ENCODE results near the gene AOC1.

Gene AOC1

GRCh38 chr7:150898475-150899011 is 46.2 kb downstream of the AOC1 start (continued):
- peak; percentile 76 for TF ChIP-seq ZIC2 (tag by site-specific recombination; IDR thresholded peaks at IDR 0.05)
- TF ChIP-seq ZNF585B (tag by site-specific recombination; IDR thresholded peaks at IDR 0.05), result no peak
- TF ChIP-seq HOXD13 (CRISPR knock-in tag; IDR thresholded peaks at IDR 0.05; ENCODE audit: borderline replicate concordance), result no peak
- TF ChIP-seq ZNF394 (tag by site-specific recombination; IDR thresholded peaks at IDR 0.05; ENCODE audit: borderline replicate concordance), result 0 out of 2 replicates have a peak, but pooled peaks have one; percentile 21
- TF ChIP-seq ZNF626 (tag by site-specific recombination; IDR thresholded peaks at IDR 0.05), result no peak
- TF ChIP-seq ZNF768 (tag by site-specific recombination; IDR thresholded peaks at IDR 0.05), result no peak
- no peak for TF ChIP-seq ZXDB (tag by site-specific recombination; IDR thresholded peaks at IDR 0.05)
- no peak for TF ChIP-seq ZBTB10 (tag by site-specific recombination; IDR thresholded peaks at IDR 0.05)
- no peak for TF ChIP-seq REPIN1 (tag by site-specific recombination; IDR thresholded peaks at IDR 0.05; ENCODE audit: low read depth)
- TF ChIP-seq ZNF580 (tag by site-specific recombination; IDR thresholded peaks at IDR 0.05), result no peak
- TF ChIP-seq SP7 (tag by site-specific recombination; IDR thresholded peaks at IDR 0.05), result no peak
- peak; percentile 37; the same call in 1 of the 2 replicates for TF ChIP-seq IKZF3 (tag by site-specific recombination; IDR thresholded peaks at IDR 0.05)
- 0 out of 2 replicates have a peak, but pooled peaks have one; percentile 18 for TF ChIP-seq ZFP37 (tag by site-specific recombination; IDR thresholded peaks at IDR 0.05)
- no peak for TF ChIP-seq ZNF664 (tag by site-specific recombination; IDR thresholded peaks at IDR 0.05)
- TF ChIP-seq ZNF707 (tag by site-specific recombination; IDR thresholded peaks at IDR 0.05), result no peak
- TF ChIP-seq ZNF76 (tag by site-specific recombination; IDR thresholded peaks at IDR 0.05; ENCODE audit: borderline replicate concordance, low read depth), result no peak
- TF ChIP-seq ZBTB21 (tag by site-specific recombination; IDR thresholded peaks at IDR 0.05), result no peak
- TF ChIP-seq HOXC10 (CRISPR knock-in tag; IDR thresholded peaks at IDR 0.05), result no peak
- no peak for TF ChIP-seq ZNF514 (tag by site-specific recombination; IDR thresholded peaks at IDR 0.05)
- TF ChIP-seq ZNF544 (tag by site-specific recombination; IDR thresholded peaks at IDR 0.05), result no peak
- peak; percentile 62; the same call in 1 of the 2 replicates for TF ChIP-seq ZBTB17 (tag by site-specific recombination; IDR thresholded peaks at IDR 0.05)
- no peak for TF ChIP-seq MEIS1 (CRISPR knock-in tag; IDR thresholded peaks at IDR 0.05; ENCODE audit: borderline replicate concordance)
- TF ChIP-seq ZSCAN18 (tag by site-specific recombination; IDR thresholded peaks at IDR 0.05), result no peak
- no peak for TF ChIP-seq ZNF335 (tag by site-specific recombination; conservative IDR thresholded peaks at IDR 0.05)
- TF ChIP-seq ZNF571 (tag by site-specific recombination; IDR thresholded peaks at IDR 0.05), result no peak
- peak; percentile 76 for TF ChIP-seq ZNF654 (tag by site-specific recombination; IDR thresholded peaks at IDR 0.05; ENCODE audit: low read depth)
- TF ChIP-seq ZBTB20 (tag by site-specific recombination; IDR thresholded peaks at IDR 0.05), result no peak
- TF ChIP-seq ZNF174 (tag by site-specific recombination; IDR thresholded peaks at IDR 0.05), result no peak
- no peak for TF ChIP-seq PRDM4 (tag by site-specific recombination; IDR thresholded peaks at IDR 0.05)
- TF ChIP-seq ZNF639 (tag by site-specific recombination; IDR thresholded peaks at IDR 0.05), result no peak
- no peak for TF ChIP-seq ZSCAN5A (tag by site-specific recombination; IDR thresholded peaks at IDR 0.05)
